ENCODE measurements around the gene MEIOB. TPM values are rescaled to one million over a fixed set of nuclear protein-coding genes. Genes with fewer than 3 reads are reported as not detected.

MEIOB gene
- total and polyA plus RNA-seq, 2 experiments from 2014 or later, result 0.28 TPM; not detected in 1

DNA sequence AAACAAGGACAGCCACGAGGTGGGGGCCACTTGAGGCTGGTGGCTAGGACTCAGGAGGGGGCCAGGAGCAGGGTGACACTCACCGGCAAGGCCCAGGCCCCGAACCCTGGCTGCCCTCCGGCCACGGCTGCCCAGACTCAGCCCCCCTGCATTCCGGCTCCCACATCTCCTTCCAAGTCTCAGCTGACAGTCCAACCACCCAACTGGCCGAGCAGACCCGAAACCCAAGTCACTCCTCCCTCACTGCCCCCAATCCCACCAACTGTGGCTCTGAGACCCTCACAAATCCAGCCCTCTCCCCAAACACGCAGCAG is 54.7 kb downstream of the MEIOB start:
- no peaks in the 10 kb centered on the region for H3K36me3 ChIP-seq (replicated peaks; ENCODE audit: insufficient read depth, low read depth)
- no peak overlapping the region for H3K4me3 ChIP-seq
- no peak overlapping the region for H3K27ac ChIP-seq
- TF ChIP-seq, protein P1, sequence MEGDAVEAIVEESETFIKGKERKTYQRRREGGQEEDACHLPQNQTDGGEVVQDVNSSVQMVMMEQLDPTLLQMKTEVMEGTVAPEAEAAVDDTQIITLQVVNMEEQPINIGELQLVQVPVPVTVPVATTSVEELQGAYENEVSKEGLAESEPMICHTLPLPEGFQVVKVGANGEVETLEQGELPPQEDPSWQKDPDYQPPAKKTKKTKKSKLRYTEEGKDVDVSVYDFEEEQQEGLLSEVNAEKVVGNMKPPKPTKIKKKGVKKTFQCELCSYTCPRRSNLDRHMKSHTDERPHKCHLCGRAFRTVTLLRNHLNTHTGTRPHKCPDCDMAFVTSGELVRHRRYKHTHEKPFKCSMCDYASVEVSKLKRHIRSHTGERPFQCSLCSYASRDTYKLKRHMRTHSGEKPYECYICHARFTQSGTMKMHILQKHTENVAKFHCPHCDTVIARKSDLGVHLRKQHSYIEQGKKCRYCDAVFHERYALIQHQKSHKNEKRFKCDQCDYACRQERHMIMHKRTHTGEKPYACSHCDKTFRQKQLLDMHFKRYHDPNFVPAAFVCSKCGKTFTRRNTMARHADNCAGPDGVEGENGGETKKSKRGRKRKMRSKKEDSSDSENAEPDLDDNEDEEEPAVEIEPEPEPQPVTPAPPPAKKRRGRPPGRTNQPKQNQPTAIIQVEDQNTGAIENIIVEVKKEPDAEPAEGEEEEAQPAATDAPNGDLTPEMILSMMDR (IDR thresholded peaks at IDR 0.05; ENCODE audit: poor library complexity), result no peak
- TF ChIP-seq EZH2phosphoT487 (IDR thresholded peaks at IDR 0.05; ENCODE audit: low read depth, severe bottlenecking, unreplicated experiment) (no peak), EZH2 (IDR thresholded peaks at IDR 0.05; ENCODE audit: borderline replicate concordance) (no peak)
- no peak overlapping the region for H2AFZ ChIP-seq
- H3K4me1 ChIP-seq (ENCODE audit: insufficient read depth), result no peaks in the 10 kb centered on the region
- WGBS (ENCODE audit: low lambda C conversion rate, missing lambda C conversion rate), result 99% methylated on average over 9 of the region's 9 CpGs
- no peak for DNase-seq (ENCODE audit: low spot score)
- H3K9me3 ChIP-seq (ENCODE audit: low read depth), result no peaks in the 10 kb centered on the region
- H3K9me2 ChIP-seq (replicated peaks; ENCODE audit: insufficient read depth), result no peaks in the 10 kb centered on the region
- no peaks in the 10 kb centered on the region for H3K79me2 ChIP-seq
- H3K27me3 ChIP-seq, result no peaks in the 10 kb centered on the region
- no peak overlapping the region for H3K4me2 ChIP-seq
- H4K20me1 ChIP-seq (ENCODE audit: insufficient read depth, poor library complexity, severe bottlenecking), result peaks cover 3% of the 10 kb centered on the region

DNA sequence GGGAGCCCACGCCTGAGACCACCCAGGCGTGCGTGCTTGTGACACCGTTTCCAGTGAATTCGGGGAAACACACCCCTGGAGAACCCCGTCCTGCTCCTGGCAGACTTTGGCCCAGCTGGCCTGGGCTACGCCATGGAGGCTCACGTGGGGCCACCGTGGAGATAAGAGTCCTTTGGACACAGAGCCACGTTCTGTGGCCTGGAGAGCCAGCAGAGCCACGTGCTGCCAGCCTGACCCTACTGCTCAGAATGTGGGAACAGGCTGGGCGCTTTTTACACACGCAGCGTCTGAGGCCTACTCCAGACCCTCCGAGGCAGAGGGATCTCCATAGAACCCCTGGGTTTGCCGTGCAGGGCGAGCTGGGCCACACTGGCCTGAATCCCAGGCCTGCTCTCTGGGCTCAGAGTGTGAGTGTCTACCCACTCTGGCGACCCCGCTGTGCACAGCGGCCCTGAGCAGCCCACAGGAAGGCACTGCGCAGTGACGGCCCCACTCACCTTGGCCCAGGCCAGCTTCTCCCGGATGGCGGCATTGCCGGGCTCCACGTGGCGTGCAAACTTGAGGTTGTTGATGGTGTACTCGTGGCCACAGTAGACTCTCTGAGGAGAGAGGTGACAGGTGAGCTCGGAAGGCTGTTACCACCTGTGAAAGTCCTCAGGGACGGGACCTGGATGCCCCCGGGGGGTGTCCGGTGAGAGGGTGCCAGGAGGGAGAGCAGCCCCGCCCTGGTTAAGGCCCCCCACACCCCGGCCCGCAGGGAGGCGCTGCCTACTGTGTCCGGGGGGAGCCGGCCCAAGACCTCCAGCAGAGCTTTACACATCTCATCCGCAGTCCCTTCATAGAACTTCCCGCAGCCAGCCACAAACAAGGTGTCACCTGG is 55.3 kb downstream of the MEIOB start:
- Histone ChIP-seq H3K9me2 (replicated peaks; ENCODE audit: insufficient read depth) (no peaks in the 10 kb centered on the region), H3K36me3 (replicated peaks; ENCODE audit: insufficient read depth, low read depth) (no peaks in the 10 kb centered on the region), H3K4me3 (no peak overlapping the region), H3K9me3 (ENCODE audit: low read depth) (no peaks in the 10 kb centered on the region), H2AFZ (no peak overlapping the region), H3K4me2 (no peak overlapping the region), H4K20me1 (ENCODE audit: insufficient read depth, poor library complexity, severe bottlenecking) (peaks cover 3% of the 10 kb centered on the region), H3K27me3 (no peaks in the 10 kb centered on the region), H3K27ac (no peak overlapping the region), H3K4me1 (ENCODE audit: insufficient read depth) (no peaks in the 10 kb centered on the region), H3K79me2 (no peaks in the 10 kb centered on the region)
- WGBS (ENCODE audit: low lambda C conversion rate, missing lambda C conversion rate), result 97% methylated on average over 35 of the region's 40 CpGs
- no peak for TF ChIP-seq EZH2phosphoT487 (IDR thresholded peaks at IDR 0.05; ENCODE audit: low read depth, severe bottlenecking, unreplicated experiment)
- no peak for TF ChIP-seq EZH2 (IDR thresholded peaks at IDR 0.05; ENCODE audit: borderline replicate concordance)
- TF ChIP-seq, protein P1 (IDR thresholded peaks at IDR 0.05; ENCODE audit: poor library complexity), result no peak
- DNase-seq (ENCODE audit: low spot score), result no peak

DNA sequence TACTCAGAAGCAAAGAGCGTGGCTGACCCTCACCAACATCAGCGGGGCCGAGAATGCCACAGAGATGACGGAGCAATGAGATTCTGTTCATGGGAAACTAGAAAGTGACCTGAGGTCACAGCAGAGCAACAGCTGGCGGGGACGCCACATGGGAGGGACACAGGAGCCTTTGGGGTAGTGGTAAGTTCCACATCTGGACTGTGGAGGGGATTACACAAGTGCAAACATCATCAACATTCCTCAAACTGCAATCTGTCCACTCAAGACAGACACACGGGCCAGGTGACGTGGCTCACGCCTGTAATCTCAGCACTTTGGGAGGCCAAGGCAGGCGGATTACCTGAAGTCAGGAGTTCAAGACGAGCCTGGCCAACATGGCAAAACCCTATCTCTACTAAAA is 56.5 kb downstream of the MEIOB start:
- no peaks in the 10 kb centered on the region for H3K36me3 ChIP-seq (replicated peaks; ENCODE audit: insufficient read depth, low read depth)
- H3K9me2 ChIP-seq (replicated peaks; ENCODE audit: insufficient read depth), result no peaks in the 10 kb centered on the region
- H3K4me3 ChIP-seq, result no peak overlapping the region
- H3K79me2 ChIP-seq, result no peaks in the 10 kb centered on the region
- no peaks in the 10 kb centered on the region for H3K27me3 ChIP-seq
- peaks cover 3% of the 10 kb centered on the region for H4K20me1 ChIP-seq (ENCODE audit: insufficient read depth, poor library complexity, severe bottlenecking)
- H3K27ac ChIP-seq, result no peak overlapping the region
- no peaks in the 10 kb centered on the region for H3K4me1 ChIP-seq (ENCODE audit: insufficient read depth)
- no peak overlapping the region for H2AFZ ChIP-seq
- DNase-seq (ENCODE audit: low spot score), result no peak
- WGBS (ENCODE audit: low lambda C conversion rate, missing lambda C conversion rate), result 92% methylated on average over 11 of the region's 11 CpGs
- TF ChIP-seq EZH2phosphoT487 (IDR thresholded peaks at IDR 0.05; ENCODE audit: low read depth, severe bottlenecking, unreplicated experiment) (no peak), EZH2 (IDR thresholded peaks at IDR 0.05; ENCODE audit: borderline replicate concordance) (no peak)
- TF ChIP-seq, protein P1 (IDR thresholded peaks at IDR 0.05; ENCODE audit: poor library complexity), result no peak
- H3K9me3 ChIP-seq (ENCODE audit: low read depth), result no peaks in the 10 kb centered on the region
- H3K4me2 ChIP-seq, result no peak overlapping the region

All from hepatocyte (in vitro differentiated cells).